Neuronal stem cell (in vitro differentiated cells): Measurements from ENCODE around the gene NAALADL2.

ENCODE experiments used
- DNase-seq: peaks from one replicate; pipeline ENCODE4 v3.0.0-alpha.2; 2013; ENCODE audit warnings: low spot score
- H2AFZ ChIP-seq: one replicate; pipeline ENCODE4 v1.6.1; 2013; ENCODE audit warnings: mild to moderate bottlenecking, low read length, inconsistent platforms
- H2AK5ac ChIP-seq: 2 replicates; pipeline ENCODE4 v1.6.1; 2013; ENCODE audit warnings: low read depth, mild to moderate bottlenecking, inconsistent platforms, low read length, moderate library complexity, mixed read lengths
- H2BK120ac ChIP-seq: 2 replicates; pipeline ENCODE4 v1.6.1; 2013; ENCODE audit warnings: low read depth, mild to moderate bottlenecking, inconsistent platforms, low read length, moderate library complexity, mixed read lengths
- H2BK12ac ChIP-seq: one replicate; pipeline ENCODE4 v1.6.1; 2013; ENCODE audit warnings: low read length, inconsistent platforms
- H2BK15ac ChIP-seq: 2 replicates; pipeline ENCODE4 v1.6.1; 2013; ENCODE audit warnings: mild to moderate bottlenecking, low read length, inconsistent platforms, mixed read lengths
- H2BK5ac ChIP-seq: one replicate; pipeline ENCODE4 v1.6.1; 2013; ENCODE audit warnings: inconsistent platforms, mild to moderate bottlenecking, low read length, moderate library complexity
- H3K14ac ChIP-seq: one replicate; pipeline ENCODE4 v1.6.1; 2013; ENCODE audit warnings: low read length, inconsistent platforms
- H3K18ac ChIP-seq: 2 replicates; pipeline ENCODE4 v1.6.1; 2013; ENCODE audit warnings: low read length, inconsistent platforms
- H3K23ac ChIP-seq: 2 replicates; pipeline ENCODE4 v1.6.1; 2013; ENCODE audit warnings: low read depth, mild to moderate bottlenecking, mixed read lengths, low read length, inconsistent platforms; ENCODE audit not compliant: poor library complexity
- H3K27ac ChIP-seq: replicated peaks from 3 replicates; pipeline ENCODE4 v1.5.1; 2013; ENCODE audit warnings: low read length, inconsistent platforms
- H3K27me3 ChIP-seq, 3 experiments: 2 replicates each; pipeline ENCODE4 v1.6.1; 2013; ENCODE audit warnings: low read length in 3 of 3, mild to moderate bottlenecking in 2 of 3, inconsistent platforms in 1 of 3, low read depth in 1 of 3, mixed read lengths in 1 of 3, moderate library complexity in 1 of 3; ENCODE audit not compliant: control insufficient read depth in 3 of 3, insufficient read depth in 3 of 3
- H3K36me3 ChIP-seq, 2 donors: replicated peaks in 1 of 2; 2 replicates each; pipeline ENCODE4 v1.6.1; 2013; ENCODE audit warnings: low read length in 2 of 2; ENCODE audit not compliant: control insufficient read depth in 2 of 2, insufficient read depth in 2 of 2
- H3K4ac ChIP-seq: 2 replicates; pipeline ENCODE4 v1.6.1; 2013; ENCODE audit warnings: inconsistent platforms, mild to moderate bottlenecking, low read length, moderate library complexity
- H3K4me1 ChIP-seq, 2 donors: 1 replicate in 1 of 2; 2 replicates in 1 of 2; pipeline ENCODE4 v1.6.1; 2013; ENCODE audit warnings: low read length in 2 of 2, low read depth in 1 of 2; ENCODE audit not compliant: control insufficient read depth in 2 of 2, insufficient read depth in 1 of 2
- H3K4me2 ChIP-seq: one replicate; pipeline ENCODE4 v1.6.1; 2013; ENCODE audit warnings: mild to moderate bottlenecking, low read length, inconsistent platforms; ENCODE audit not compliant: insufficient read depth, poor library complexity, severe bottlenecking
- H3K4me3 ChIP-seq, 2 donors: 2 replicates each; pipeline ENCODE4 v1.5.1; 2013; ENCODE audit warnings: low read length in 2 of 2, mild to moderate bottlenecking in 2 of 2, inconsistent platforms in 1 of 2, moderate library complexity in 1 of 2
- H3K79me1 ChIP-seq: one replicate; pipeline ENCODE4 v1.6.1; 2013; ENCODE audit warnings: low read depth, mild to moderate bottlenecking, inconsistent platforms, low read length, moderate library complexity
- H3K9ac ChIP-seq: one replicate; pipeline ENCODE4 v1.6.1; 2013; ENCODE audit warnings: mild to moderate bottlenecking, low read depth, low read length, inconsistent platforms; ENCODE audit not compliant: poor library complexity
- H3K9me3 ChIP-seq, 2 donors: replicated peaks in 1 of 2; 2 replicates each; pipeline versions ENCODE3 to v1.6.1; 2013; ENCODE audit warnings: low read length in 2 of 2, mild to moderate bottlenecking in 2 of 2, inconsistent platforms in 1 of 2, low read depth in 1 of 2, mixed read lengths in 1 of 2, moderate library complexity in 1 of 2; ENCODE audit not compliant: control insufficient read depth in 2 of 2, insufficient read depth in 1 of 2
- H4K8ac ChIP-seq: one replicate; pipeline ENCODE4 v1.6.1; 2013; ENCODE audit warnings: low read depth, mild to moderate bottlenecking, inconsistent platforms, low read length, moderate library complexity
- H4K91ac ChIP-seq: one replicate; pipeline ENCODE4 v1.6.1; 2013; ENCODE audit warnings: low read length, low read depth, mild to moderate bottlenecking, inconsistent platforms; ENCODE audit not compliant: poor library complexity
- WGBS, 2 donors: extraction: QIAGEN DNeasy Blood & Tissue Kit; methylation state at CpG; one replicate each; pipeline ENCODE4 v1.1.7; 2013; ENCODE audit warnings: missing lambda C conversion rate in 2 of 2, mixed read lengths in 1 of 2; ENCODE audit not compliant: insufficient read length in 2 of 2, insufficient replicate concordance in 1 of 2; ENCODE audit errors: extremely low coverage in 2 of 2; 5-methylcytosine and 5-hydroxymethylcytosine counted together

NAALADL2 gene

GRCh38 chr3:175554801-175555200 lies 695.7 kb downstream of the NAALADL2 start:
- no peak overlapping the region for H3K23ac ChIP-seq
- H2BK15ac ChIP-seq, result no peak overlapping the region
- no peak overlapping the region for H3K18ac ChIP-seq
- no peak for DNase-seq
- no peak overlapping the region for H2BK5ac ChIP-seq
- no peak overlapping the region for H3K4ac ChIP-seq
- H3K4me1 ChIP-seq, result no peaks in the 10 kb centered on the region
- no peaks in the 10 kb centered on the region for H3K36me3 ChIP-seq
- no peak overlapping the region for H2BK12ac ChIP-seq
- no peak overlapping the region for H4K8ac ChIP-seq
- no peak overlapping the region for H4K91ac ChIP-seq
- no peak overlapping the region for H3K27ac ChIP-seq
- no peak overlapping the region for H2AFZ ChIP-seq
- no peak overlapping the region for H3K4me2 ChIP-seq
- no peak overlapping the region for H3K4me3 ChIP-seq
- no peaks in the 10 kb centered on the region for H3K9me3 ChIP-seq
- no peak overlapping the region for H2BK120ac ChIP-seq
- no peak overlapping the region for H3K9ac ChIP-seq
- no peaks in the 10 kb centered on the region for H3K27me3 ChIP-seq
- H3K14ac ChIP-seq, result no peak overlapping the region
- no peak overlapping the region for H2AK5ac ChIP-seq
- no peaks in the 10 kb centered on the region for H3K79me1 ChIP-seq

GRCh38 chr3:175558261-175558660 lies 699.1 kb downstream of the NAALADL2 start:
- WGBS, 2 donors, result no CpG with 5 or more reads among the region's 1 CpG
- no peaks in the 10 kb centered on the region for H3K9me3 ChIP-seq
- no peaks in the 10 kb centered on the region for H3K27me3 ChIP-seq
- no peak overlapping the region for H4K8ac ChIP-seq
- no peak for DNase-seq
- no peak overlapping the region for H3K23ac ChIP-seq
- no peaks in the 10 kb centered on the region for H3K4me1 ChIP-seq
- H2BK15ac ChIP-seq, result no peak overlapping the region
- no peaks in the 10 kb centered on the region for H3K36me3 ChIP-seq
- H3K27ac ChIP-seq, result no peak overlapping the region
- H3K4me2 ChIP-seq, result no peak overlapping the region
- H3K79me1 ChIP-seq, result no peaks in the 10 kb centered on the region
- no peak overlapping the region for H2BK12ac ChIP-seq
- H2AK5ac ChIP-seq, result no peak overlapping the region
- H3K4ac ChIP-seq, result no peak overlapping the region
- no peak overlapping the region for H2AFZ ChIP-seq
- no peak overlapping the region for H3K14ac ChIP-seq
- no peak overlapping the region for H2BK5ac ChIP-seq
- no peak overlapping the region for H3K9ac ChIP-seq
- H3K4me3 ChIP-seq, result no peak overlapping the region
- no peak overlapping the region for H4K91ac ChIP-seq
- H2BK120ac ChIP-seq, result no peak overlapping the region
- H3K18ac ChIP-seq, result no peak overlapping the region

GRCh38 chr3:175564363-175564762 lies 705.2 kb downstream of the NAALADL2 start:
- H3K36me3 ChIP-seq, result no peaks in the 10 kb centered on the region
- H2BK5ac ChIP-seq, result no peak overlapping the region
- no peak overlapping the region for H3K14ac ChIP-seq
- no peak overlapping the region for H2BK15ac ChIP-seq
- H2AFZ ChIP-seq, result no peak overlapping the region
- no peaks in the 10 kb centered on the region for H3K4me1 ChIP-seq
- no peak overlapping the region for H3K4ac ChIP-seq
- no peak overlapping the region for H2AK5ac ChIP-seq
- H3K79me1 ChIP-seq, result no peaks in the 10 kb centered on the region
- H3K27ac ChIP-seq, result no peak overlapping the region
- H4K8ac ChIP-seq, result no peak overlapping the region
- H3K4me3 ChIP-seq, result no peak overlapping the region
- H3K9me3 ChIP-seq, result no peaks in the 10 kb centered on the region
- no peak overlapping the region for H3K18ac ChIP-seq
- no peak overlapping the region for H2BK12ac ChIP-seq
- no peaks in the 10 kb centered on the region for H3K27me3 ChIP-seq
- H3K9ac ChIP-seq, result no peak overlapping the region
- H2BK120ac ChIP-seq, result no peak overlapping the region
- no peak overlapping the region for H3K4me2 ChIP-seq
- H4K91ac ChIP-seq, result no peak overlapping the region
- no peak for DNase-seq
- H3K23ac ChIP-seq, result no peak overlapping the region

- Histone ChIP-seq H2BK15ac (no peak overlapping the region), H2BK5ac (no peak overlapping the region), H3K4ac (no peak overlapping the region), H4K8ac (no peak overlapping the region), H3K4me3 (no peak overlapping the region), H3K79me1 (no peaks in the 10 kb centered on the region), H3K18ac (no peak overlapping the region), H3K23ac (no peak overlapping the region), H3K27me3 (no peaks in the 10 kb centered on the region), H4K91ac (no peak overlapping the region), H3K14ac (no peak overlapping the region), H2BK120ac (no peak overlapping the region), H2BK12ac (no peak overlapping the region), H3K36me3 (no peaks in the 10 kb centered on the region), H3K4me2 (no peak overlapping the region), H2AK5ac (no peak overlapping the region), H3K9ac (no peak overlapping the region), H3K4me1 (peaks cover 0 to 2% of the 10 kb centered on the region in 2 donors), H2AFZ (no peak overlapping the region), H3K27ac (no peak overlapping the region), H3K9me3 (no peaks in the 10 kb centered on the region)
- no peak for DNase-seq
These were observed 712.0 kb downstream of the NAALADL2 start for GRCh38 chr3:175571096-175571495.
